Sigmoid colon (tissue), 7 donors: ENCODE data around the gene PFDN4. TPM values are rescaled to one million over a fixed set of nuclear protein-coding genes. Genes with fewer than 3 reads are reported as not detected.

Source experiments
- DNase-seq: peaks from one replicate; pipeline ENCODE4 v3.0.0-alpha.2; 2019
- H3K27ac ChIP-seq, 4 donors: fragments of 200-600 bp; sonication (generic); one replicate each; pipeline ENCODE4 v1.5.1; 2016 to 2019; ENCODE audit warnings: mild to moderate bottlenecking in 1 of 4
- H3K27me3 ChIP-seq, 3 donors: fragments of 200-600 bp; sonication (generic); one replicate each; pipeline ENCODE4 v1.5.1; 2019; ENCODE audit warnings: mild to moderate bottlenecking in 1 of 3
- H3K36me3 ChIP-seq, 4 donors: fragments of 200-600 bp; sonication (generic); one replicate each; pipeline ENCODE4 v1.5.1; 2016 to 2019
- H3K4me1 ChIP-seq, 4 donors: fragments of 200-600 bp; sonication (generic); one replicate each; pipeline ENCODE4 v1.5.1; 2017 to 2019
- H3K4me3 ChIP-seq, 4 donors: fragments of 200-600 bp; sonication (generic); one replicate each; pipeline ENCODE4 v1.5.1; 2017 to 2019; ENCODE audit warnings: mild to moderate bottlenecking in 2 of 4, moderate library complexity in 1 of 4
- H3K9me3 ChIP-seq, 4 donors: fragments of 200-600 bp in 3 of 4; sonication (generic) in 3 of 4; one replicate each; pipeline versions ENCODE4 v1.5.1 to v1.6.1; 2013 to 2019
- CTCF ChIP-seq, 4 experiments: fragments of 450-650 bp in 3 of 4; fragments of 200-600 bp in 1 of 4; IDR thresholded peaks; one replicate each; pipeline ENCODE4 v1.5.1; 2016 to 2019; ENCODE audit warnings: antibody characterized with exemption in 4 of 4, mild to moderate bottlenecking in 3 of 4, moderate library complexity in 2 of 4
- EP300 ChIP-seq, 4 donors: sonication (generic); formaldehyde crosslinking; IDR thresholded peaks; one replicate each; pipeline ENCODE4 v1.6.1; 2017; ENCODE audit warnings: antibody characterized with exemption in 4 of 4
- POLR2A ChIP-seq, 2 donors: fragments of 450-650 bp; IDR thresholded peaks; one replicate each; pipeline ENCODE4 v1.6.1; 2016; ENCODE audit warnings: antibody characterized with exemption in 2 of 2, mild to moderate bottlenecking in 2 of 2, moderate library complexity in 2 of 2
- POLR2AphosphoS5 ChIP-seq, 4 donors: sonication (generic); formaldehyde crosslinking; IDR thresholded peaks; one replicate each; pipeline ENCODE4 v1.6.1; 2017; ENCODE audit warnings: antibody characterized with exemption in 4 of 4
- WGBS, 2 donors: extraction: QIAGEN DNeasy Blood & Tissue Kit; methylation state at CpG; one replicate each; pipeline ENCODE4 v1.1.7; 2013; 5-methylcytosine and 5-hydroxymethylcytosine counted together
- intact Hi-C: fragments of 100-400 bp; cut with DNase I; formaldehyde crosslinking; loops from one replicate; pipeline ENCODE4 v1.15.1; 2023
- polyA plus RNA-seq, 3 donors: library from polyadenylated mRNA; stranded (reverse); fragments of 200-250 nt; gene quantifications; one replicate each; pipeline ENCODE4 v1.2.3, GENCODE V29; 2013
- total RNA-seq, 4 donors: library from RNA; depleted of rRNA; stranded (reverse); fragments of >200 nt; gene quantifications; one replicate each; pipeline ENCODE4 v1.1.0, GENCODE V29; 2016
- donor health status: healthy with polysubstance abuse.
- donor health status: Bipolar disorder and iron deficiency.
- donor health status: healthy.

PFDN4 gene
- total and polyA plus RNA-seq, 7 donors, result 55.3 to 284 (median 101) TPM

GRCh38 chr20:54219751-54220426, 12.0 kb downstream of the PFDN4 start:
- Histone ChIP-seq H3K27ac (no peak overlapping the region), H3K4me3 (no peak overlapping the region), H3K27me3 (no peaks in the 10 kb centered on the region), H3K4me1 (peaks cover 0 to 4% (median 0%) of the 10 kb centered on the region in 4 donors), H3K9me3 (no peaks in the 10 kb centered on the region), H3K36me3 (peaks cover 0 to 27% (median 3%) of the 10 kb centered on the region in 4 donors)
- WGBS, 2 donors, result 83 to 90% methylated on average over 6 of the region's 6 CpGs
- no peak for DNase-seq
- TF ChIP-seq POLR2A (IDR thresholded peaks at IDR 0.05) (no peak), CTCF (IDR thresholded peaks at IDR 0.05) (peak in 1 of 4 experiments; percentile 35)
- intact Hi-C loops, result loop anchor here (2.0 kb wide), 1 partner anchor 429 kb away; no protein-coding TSS in a partner anchor

- no peak overlapping the region for H3K27ac ChIP-seq
- H3K4me1 ChIP-seq, result peaks cover 0 to 4% (median 0%) of the 10 kb centered on the region in 4 donors
- intact Hi-C loops, result loop anchor here (2.0 kb wide), 1 partner anchor 428 kb away; no protein-coding TSS in a partner anchor
- TF ChIP-seq EP300 (IDR thresholded peaks at IDR 0.05), result no peak
- TF ChIP-seq POLR2A (IDR thresholded peaks at IDR 0.05), result no peak
- TF ChIP-seq CTCF (IDR thresholded peaks at IDR 0.05), result no peak
- TF ChIP-seq POLR2AphosphoS5 (IDR thresholded peaks at IDR 0.05), result no peak
- DNase-seq, result no peak
- H3K27me3 ChIP-seq, result no peaks in the 10 kb centered on the region
- peaks cover 0 to 20% (median under 1%) of the 10 kb centered on the region in 4 donors for H3K36me3 ChIP-seq
- H3K4me3 ChIP-seq, result no peak overlapping the region
- 93% methylated on average over 6 of the region's 6 CpGs for WGBS, 2 donors
- no peaks in the 10 kb centered on the region for H3K9me3 ChIP-seq
These were observed 12.8 kb downstream of the PFDN4 start for GRCh38 chr20:54220722-54221121.

- Histone ChIP-seq H3K4me3 (no peak overlapping the region), H3K27me3 (no peaks in the 10 kb centered on the region), H3K9me3 (no peaks in the 10 kb centered on the region), H3K36me3 (peaks cover 0 to 14% (median 0%) of the 10 kb centered on the region in 4 donors), H3K27ac (no peak overlapping the region), H3K4me1 (peaks cover 0 to 4% (median 0%) of the 10 kb centered on the region in 4 donors)
- 81 to 91% methylated on average over 4 of the region's 4 CpGs for WGBS, 2 donors
- intact Hi-C loops, result loop anchor here (2.0 kb wide), 1 partner anchor 427 kb away; no protein-coding TSS in a partner anchor
- no peak for DNase-seq
- TF ChIP-seq POLR2AphosphoS5 (IDR thresholded peaks at IDR 0.05) (no peak), CTCF (IDR thresholded peaks at IDR 0.05) (no peak), POLR2A (IDR thresholded peaks at IDR 0.05) (no peak), EP300 (IDR thresholded peaks at IDR 0.05) (no peak)
These were observed 13.5 kb downstream of the PFDN4 start for GRCh38 chr20:54221353-54221752.

GRCh38 chr20:54221996-54222890, 14.4 kb downstream of the PFDN4 start:
- 59 to 67% methylated on average over 17 of the region's 17 CpGs for WGBS, 2 donors
- no peak for DNase-seq
- no peaks in the 10 kb centered on the region for H3K9me3 ChIP-seq
- H3K36me3 ChIP-seq, result peaks cover 0 to 8% (median 0%) of the 10 kb centered on the region in 4 donors
- TF ChIP-seq POLR2A (IDR thresholded peaks at IDR 0.05), result no peak
- no peak for TF ChIP-seq EP300 (IDR thresholded peaks at IDR 0.05)
- no peak for TF ChIP-seq CTCF (IDR thresholded peaks at IDR 0.05)
- no peak for TF ChIP-seq POLR2AphosphoS5 (IDR thresholded peaks at IDR 0.05)
- no peaks in the 10 kb centered on the region for H3K27me3 ChIP-seq
- no peak overlapping the region for H3K27ac ChIP-seq
- peaks cover 0 to 4% (median 0%) of the 10 kb centered on the region in 4 donors for H3K4me1 ChIP-seq
- intact Hi-C loops, result loop anchor here (2.0 kb wide), 1 partner anchor 427 kb away; no protein-coding TSS in a partner anchor
- no peak overlapping the region for H3K4me3 ChIP-seq
